Psoas muscle (tissue), 8 donors: ENCODE data around the gene GTF3C1. TPM values are rescaled to one million over a fixed set of nuclear protein-coding genes. Genes with fewer than 3 reads are reported as not detected.

Experiments used
- ATAC-seq, 4 donors: fragments of 200-7000 bp; cut with Tn5 transposase; one replicate each; pipeline ENCODE4 v1.9.1; 2020; ENCODE audit warnings: moderate library complexity in 3 of 4, mild to moderate bottlenecking in 2 of 4
- DNase-seq, 2 donors: peaks; one replicate each; pipeline ENCODE4 v3.0.0-alpha.2; 2020
- H3K27ac ChIP-seq: fragments of 200-600 bp; one replicate; pipeline ENCODE4 v1.8.0; 2022
- H3K27me3 ChIP-seq, 3 donors: fragments of 200-600 bp in 1 of 3; one replicate each; pipeline versions ENCODE4 v1.6.1 to v1.8.0; 2013 to 2022; ENCODE audit warnings: low read length in 2 of 3, mild to moderate bottlenecking in 2 of 3, moderate library complexity in 1 of 3; ENCODE audit not compliant: insufficient read depth in 3 of 3
- H3K36me3 ChIP-seq, 2 donors: fragments of 200-600 bp in 1 of 2; one replicate each; pipeline versions ENCODE4 v1.6.1 to v1.8.0; 2013 to 2022; ENCODE audit warnings: low read depth in 1 of 2, mild to moderate bottlenecking in 1 of 2, moderate library complexity in 1 of 2; ENCODE audit not compliant: insufficient read depth in 1 of 2
- H3K4me1 ChIP-seq: fragments of 200-600 bp; one replicate; pipeline ENCODE4 v1.8.0; 2022
- H3K4me3 ChIP-seq: fragments of 200-600 bp; one replicate; pipeline ENCODE4 v1.8.0; 2022; ENCODE audit warnings: mild to moderate bottlenecking
- H3K9me3 ChIP-seq: fragments of 200-600 bp; one replicate; pipeline ENCODE4 v1.8.0; 2022
- WGBS, 3 donors: extraction: QIAGEN DNeasy Blood & Tissue Kit; methylation state at CpG; one replicate each; pipeline versions ENCODE4 v1.1.6 to v1.1.7; 2013; 5-methylcytosine and 5-hydroxymethylcytosine counted together
- intact Hi-C, 2 donors: fragments of 100-400 bp; cut with DNase I; formaldehyde crosslinking; loops; one replicate each; pipeline versions ENCODE4 v1.11.0 to v1.14.2; 2022
- polyA plus RNA-seq, 3 donors: library from polyadenylated mRNA; stranded (reverse); fragments of 200-250 nt; gene quantifications; one replicate each; pipeline ENCODE4 v1.2.3, GENCODE V29; 2013
- total RNA-seq, 4 donors: library from RNA; stranded (reverse); fragmentation: NEBNext Ultra II Directional in 2 of 4; extraction: Animal tissue kit (Norgen Biotek cat#: 25700) in 2 of 4; gene quantifications; one replicate each; pipeline versions ENCODE4 v1.2.1 to v1.2.4, GENCODE V29; 2021 to 2023
- TF ChIP-seq, protein P1 (sequence below): fragments of 200-600 bp; IDR thresholded peaks from one replicate; pipeline ENCODE4 v1.8.0; 2022; ENCODE audit warnings: antibody characterized with exemption
- donor health status: healthy with polysubstance abuse.
- donor health status: DM: no; HTN: no; CAD: no; lungs with moderate emphysema.
- donor health status: Bipolar disorder and iron deficiency.
- donor health status: healthy.
- donor health status: DM: yes; HTN: yes; CAD: no.
- donor health status: DM: no; HTN: no; CAD: no.
- donor health status: DM: no; HTN: no; CAD: no.
- donor health status: DM: yes; HTN: yes; CAD: no.

Gene GTF3C1
- total and polyA plus RNA-seq, 7 donors = 35.2 to 95.5 (median 50.6) TPM

DNA sequence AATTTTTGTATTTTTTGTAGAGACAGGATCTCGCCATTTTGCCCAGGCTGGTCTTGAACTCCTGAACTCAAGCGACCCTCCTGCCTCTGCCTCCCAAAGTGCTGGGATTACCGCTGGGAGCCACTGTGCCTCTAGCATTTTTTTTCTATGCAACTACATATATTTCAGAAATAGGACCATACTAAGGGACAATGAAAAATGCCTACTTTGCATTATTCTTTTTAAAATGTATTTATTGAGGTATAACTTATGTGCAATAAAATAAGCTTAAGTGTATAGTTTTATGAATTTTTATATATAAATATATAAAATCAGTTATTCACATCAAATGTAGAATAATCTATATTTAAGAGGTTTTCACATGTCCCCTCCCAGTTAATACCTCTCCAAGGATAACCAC lies 38.3 kb upstream of the GTF3C1 start:
- TF ChIP-seq, protein P1, sequence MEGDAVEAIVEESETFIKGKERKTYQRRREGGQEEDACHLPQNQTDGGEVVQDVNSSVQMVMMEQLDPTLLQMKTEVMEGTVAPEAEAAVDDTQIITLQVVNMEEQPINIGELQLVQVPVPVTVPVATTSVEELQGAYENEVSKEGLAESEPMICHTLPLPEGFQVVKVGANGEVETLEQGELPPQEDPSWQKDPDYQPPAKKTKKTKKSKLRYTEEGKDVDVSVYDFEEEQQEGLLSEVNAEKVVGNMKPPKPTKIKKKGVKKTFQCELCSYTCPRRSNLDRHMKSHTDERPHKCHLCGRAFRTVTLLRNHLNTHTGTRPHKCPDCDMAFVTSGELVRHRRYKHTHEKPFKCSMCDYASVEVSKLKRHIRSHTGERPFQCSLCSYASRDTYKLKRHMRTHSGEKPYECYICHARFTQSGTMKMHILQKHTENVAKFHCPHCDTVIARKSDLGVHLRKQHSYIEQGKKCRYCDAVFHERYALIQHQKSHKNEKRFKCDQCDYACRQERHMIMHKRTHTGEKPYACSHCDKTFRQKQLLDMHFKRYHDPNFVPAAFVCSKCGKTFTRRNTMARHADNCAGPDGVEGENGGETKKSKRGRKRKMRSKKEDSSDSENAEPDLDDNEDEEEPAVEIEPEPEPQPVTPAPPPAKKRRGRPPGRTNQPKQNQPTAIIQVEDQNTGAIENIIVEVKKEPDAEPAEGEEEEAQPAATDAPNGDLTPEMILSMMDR = no peak
- no peaks in the 10 kb centered on the region for H3K27me3 ChIP-seq
- no peaks in the 10 kb centered on the region for H3K36me3 ChIP-seq
- H3K4me1 ChIP-seq = no peaks in the 10 kb centered on the region
- H3K27ac ChIP-seq = no peak overlapping the region
- H3K9me3 ChIP-seq = no peaks in the 10 kb centered on the region
- no peak overlapping the region for H3K4me3 ChIP-seq
- ATAC-seq = no peak
- 95 to 99% (median 97%) methylated on average over 3 of the region's 3 CpGs for WGBS, 3 donors
- DNase-seq = no peak
- intact Hi-C loops = no loop called here

DNA sequence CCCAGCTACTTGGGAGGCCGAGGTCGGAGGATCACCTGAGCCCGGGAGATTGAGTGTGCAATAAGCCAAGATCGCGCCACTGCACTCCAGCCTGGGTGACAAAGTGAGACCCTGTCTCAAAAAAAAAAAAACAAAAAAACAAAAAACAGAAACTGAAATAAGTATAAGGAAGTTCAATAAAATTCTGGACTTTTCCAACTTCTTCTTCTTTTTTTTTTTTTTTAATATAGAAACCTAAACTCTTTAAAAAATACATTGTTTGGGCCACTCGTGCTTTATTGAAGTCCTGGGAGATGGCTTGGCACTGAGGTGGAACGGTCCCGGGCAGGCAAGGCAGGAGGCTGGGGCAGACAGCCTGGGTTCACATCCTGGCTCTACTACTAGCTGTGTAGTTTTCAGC lies 37.0 kb upstream of the GTF3C1 start:
- intact Hi-C loops = no loop called here
- Histone ChIP-seq H3K36me3 (no peaks in the 10 kb centered on the region), H3K4me1 (no peaks in the 10 kb centered on the region), H3K4me3 (no peak overlapping the region), H3K27ac (no peak overlapping the region), H3K9me3 (no peaks in the 10 kb centered on the region), H3K27me3 (no peaks in the 10 kb centered on the region)
- ATAC-seq (no peak), DNase-seq (no peak)
- TF ChIP-seq, protein P1 = no peak
- 81 to 87% (median 82%) methylated on average over 8 of the region's 8 CpGs for WGBS, 3 donors

DNA sequence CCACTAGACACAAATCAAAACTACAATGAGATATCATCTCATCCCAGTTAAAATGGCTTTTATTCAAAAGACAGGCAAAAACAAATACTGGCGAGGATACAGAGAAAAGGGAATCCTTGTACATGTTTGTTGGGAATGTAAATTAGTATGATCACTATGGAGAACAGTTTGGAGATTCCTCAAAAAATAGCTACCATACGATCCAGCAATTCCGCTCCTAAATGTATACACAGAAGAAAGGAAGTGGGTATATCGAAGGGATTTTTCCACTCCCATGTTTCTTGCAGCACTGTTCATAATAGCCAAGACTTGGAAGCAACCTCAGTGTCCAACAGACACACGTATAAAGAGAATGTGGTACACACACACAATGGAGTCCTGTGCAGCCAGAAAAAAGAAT lies 35.5 kb upstream of the GTF3C1 start:
- Histone ChIP-seq H3K27ac (no peak overlapping the region), H3K4me1 (no peaks in the 10 kb centered on the region), H3K9me3 (no peaks in the 10 kb centered on the region), H3K36me3 (no peaks in the 10 kb centered on the region), H3K27me3 (no peaks in the 10 kb centered on the region), H3K4me3 (no peak overlapping the region)
- intact Hi-C loops = no loop called here
- TF ChIP-seq, protein P1 = no peak
- no peak for DNase-seq
- 95 to 97% (median 97%) methylated on average over 5 of the region's 5 CpGs for WGBS, 3 donors
- ATAC-seq = no peak

DNA sequence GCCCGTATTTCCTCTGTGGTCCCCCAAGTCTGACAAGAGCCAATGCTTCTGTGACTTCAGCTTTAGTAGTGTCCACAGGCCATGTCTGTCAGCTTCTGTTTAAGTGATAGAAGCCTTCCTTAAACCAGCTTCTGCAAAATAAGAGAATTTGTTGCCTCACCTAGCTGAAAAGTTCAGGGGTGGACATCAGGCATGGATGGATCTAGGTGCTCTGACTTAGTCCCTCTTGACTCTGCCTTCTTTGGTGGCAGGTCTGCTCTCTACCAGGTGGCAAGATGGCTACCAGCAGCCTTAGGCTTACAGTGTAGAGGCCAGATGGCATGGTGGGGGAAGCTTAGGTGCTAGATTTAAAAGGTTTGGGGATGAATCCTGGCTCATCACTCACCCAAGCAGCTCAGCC lies 33.9 kb upstream of the GTF3C1 start:
- Histone ChIP-seq H3K36me3 (no peaks in the 10 kb centered on the region), H3K27me3 (no peaks in the 10 kb centered on the region), H3K27ac (no peak overlapping the region), H3K4me3 (no peak overlapping the region), H3K4me1 (no peaks in the 10 kb centered on the region), H3K9me3 (no peaks in the 10 kb centered on the region)
- no peak for ATAC-seq
- 81 to 97% (median 91%) methylated on average over 1 of the region's 1 CpG for WGBS, 3 donors
- DNase-seq = no peak
- TF ChIP-seq, protein P1 = no peak
- intact Hi-C loops = no loop called here

DNA sequence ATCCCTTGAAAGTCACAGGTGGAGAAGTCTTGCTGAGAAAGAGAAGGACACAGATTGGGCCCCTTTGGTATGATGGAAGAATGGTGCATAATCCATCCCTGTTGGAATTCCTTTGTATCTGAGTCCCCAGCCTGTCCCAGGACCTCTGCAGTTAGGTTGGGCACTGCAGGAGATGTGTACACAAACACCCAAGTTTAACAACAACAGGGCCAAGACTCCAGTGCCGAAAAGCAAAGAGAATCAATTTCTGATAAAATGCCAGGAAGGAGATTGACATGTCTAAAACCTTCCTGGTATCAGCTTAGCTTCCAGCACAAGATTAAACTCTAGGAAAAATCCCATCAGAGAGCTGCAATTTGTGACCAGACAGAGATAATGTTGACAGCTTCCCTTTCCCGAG lies 33.2 kb upstream of the GTF3C1 start:
- intact Hi-C loops = no loop called here
- H3K4me3 ChIP-seq = no peak overlapping the region
- no peaks in the 10 kb centered on the region for H3K9me3 ChIP-seq
- DNase-seq (no peak), ATAC-seq (no peak)
- H3K27ac ChIP-seq = no peak overlapping the region
- TF ChIP-seq, protein P1 = no peak
- WGBS, 3 donors = 64 to 73% (median 67%) methylated on average over 2 of the region's 2 CpGs
- no peaks in the 10 kb centered on the region for H3K36me3 ChIP-seq
- no peaks in the 10 kb centered on the region for H3K27me3 ChIP-seq
- no peaks in the 10 kb centered on the region for H3K4me1 ChIP-seq
